ENCODE results near the gene PPP1R3E.

PPP1R3E gene

DNA sequence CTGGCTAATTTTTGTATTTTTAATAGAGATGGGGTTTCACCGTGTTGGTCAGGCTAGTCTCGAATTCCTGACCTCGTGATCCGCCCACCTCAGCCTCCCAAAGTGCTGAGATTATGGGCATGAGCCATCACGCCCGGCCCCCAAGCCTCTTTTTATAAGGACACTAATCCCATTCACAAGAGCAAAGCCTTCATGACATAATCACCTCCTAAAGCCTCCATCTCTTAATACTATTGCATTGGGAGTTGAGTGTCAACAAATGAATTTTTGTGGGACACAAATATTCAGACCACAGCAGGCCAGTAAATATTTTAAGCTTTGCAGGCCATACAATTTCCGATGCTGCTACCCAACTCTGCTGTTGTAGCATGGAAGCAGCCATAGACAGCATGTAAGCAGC, 54.1 kb downstream of the PPP1R3E start:
- no peak for DNase-seq (ENCODE audit: low read depth in 2 of 2)
